WI38 (cell line): ENCODE data around the gene PLPP6.
A peak's percentile ranks its signal among the peaks of the same experiment; 100 is the strongest.

Experiments used
- H3K4me3 ChIP-seq: 2 replicates; pipeline ENCODE4 v1.5.1; 2011; ENCODE audit warnings: low read depth, mild to moderate bottlenecking, control low read depth, low read length
- CTCF ChIP-seq: IDR thresholded peaks from 2 replicates; pipeline ENCODE4 v1.5.1; 2012; ENCODE audit warnings: low read depth, mild to moderate bottlenecking, control low read depth, low read length

The PLPP6 gene

GRCh38 chr9:4670591-4670990, 8.5 kb downstream of the PLPP6 start:
- H3K4me3 ChIP-seq = no peak overlapping the region
- no peak for TF ChIP-seq CTCF

GRCh38 chr9:4671737-4672136, 9.6 kb downstream of the PLPP6 start:
- TF ChIP-seq CTCF = no peak
- no peak overlapping the region for H3K4me3 ChIP-seq

- TF ChIP-seq CTCF = no peak
- H3K4me3 ChIP-seq = no peak overlapping the region
Observed at GRCh38 chr9:4674783-4675182, 12.7 kb downstream of the PLPP6 start.

GRCh38 chr9:4677392-4677791, 15.3 kb downstream of the PLPP6 start:
- TF ChIP-seq CTCF = no peak
- no peak overlapping the region for H3K4me3 ChIP-seq

GRCh38 chr9:4678679-4679267, 16.7 kb downstream of the PLPP6 start:
- TF ChIP-seq CTCF = no peak
- peak overlapping the region; percentile 91 for H3K4me3 ChIP-seq

GRCh38 chr9:4679268-4680172, 17.4 kb downstream of the PLPP6 start, which contains the start of gene CDC37L1:
TSS of gene CDC37L1 (plus strand) at chr9:4679569. CDS start at chr9:4679768, 199 bp downstream.
- peak within 1 kb of the TSS; percentile 91 for H3K4me3 ChIP-seq
- peak; percentile 47; the same call in 1 of the 2 replicates for TF ChIP-seq CTCF

- H3K4me3 ChIP-seq = peak overlapping the region; percentile 91
- TF ChIP-seq CTCF = no peak
Observed at GRCh38 chr9:4680173-4680525, 18.1 kb downstream of the PLPP6 start.
